HG02840 (cell line): ENCODE measurements around the gene EPB41L4A.
"Not testable (repeated sequence)": the region's sequence is repeated elsewhere in the genome, so short reads cannot be mapped to it uniquely, and the experiment has no call there.

Source experiments
- ATAC-seq: cut with Tn5 transposase; IDR thresholded peaks from one replicate; pipeline ENCODE4 v1.9.1; 2021; ENCODE audit warnings: mild to moderate bottlenecking, moderate library complexity, moderate number of reproducible peaks; ENCODE audit not compliant: unreplicated experiment, low FRiP score

EPB41L4A gene

GRCh38 chr5:112360740-112361139, 58.3 kb downstream of the EPB41L4A start:
- not testable (repeated sequence) for ATAC-seq

- no peak for ATAC-seq
Observed at GRCh38 chr5:112356178-112356956, 62.7 kb downstream of the EPB41L4A start.

- ATAC-seq = no peak
Observed at GRCh38 chr5:112355058-112355685, 63.9 kb downstream of the EPB41L4A start.

GRCh38 chr5:112353678-112354077, 65.4 kb downstream of the EPB41L4A start:
- ATAC-seq = no peak

- no peak for ATAC-seq
Observed at GRCh38 chr5:112351225-112351624, 67.9 kb downstream of the EPB41L4A start.

GRCh38 chr5:112350626-112351025, 68.5 kb downstream of the EPB41L4A start:
- no peak for ATAC-seq

- no peak for ATAC-seq
Observed at GRCh38 chr5:112349371-112349770, 69.7 kb downstream of the EPB41L4A start.

GRCh38 chr5:112348915-112349314, 70.2 kb downstream of the EPB41L4A start:
- ATAC-seq = no peak

GRCh38 chr5:112348387-112348786, 70.7 kb downstream of the EPB41L4A start:
- ATAC-seq = no peak

GRCh38 chr5:112346411-112347044, 72.5 kb downstream of the EPB41L4A start:
- no peak for ATAC-seq

- ATAC-seq = no peak
Observed at GRCh38 chr5:112344540-112344939, 74.5 kb downstream of the EPB41L4A start.

- no peak for ATAC-seq
Observed at GRCh38 chr5:112342389-112342788, 76.7 kb downstream of the EPB41L4A start.

- ATAC-seq = no peak
Observed at GRCh38 chr5:112339761-112340160, 79.3 kb downstream of the EPB41L4A start.

GRCh38 chr5:112338681-112339337, 80.3 kb downstream of the EPB41L4A start:
- ATAC-seq = no peak

- ATAC-seq = no peak
Observed at GRCh38 chr5:112333331-112333781, 85.7 kb downstream of the EPB41L4A start.

- ATAC-seq = no peak
Observed at GRCh38 chr5:112331892-112332291, 87.2 kb downstream of the EPB41L4A start.

- peak; percentile 87 for ATAC-seq
Observed at GRCh38 chr5:112329419-112330090, 89.5 kb downstream of the EPB41L4A start.

- no peak for ATAC-seq
Observed at GRCh38 chr5:112323166-112323565, 95.9 kb downstream of the EPB41L4A start.

- no peak for ATAC-seq
Observed at GRCh38 chr5:112320408-112320807, 98.7 kb downstream of the EPB41L4A start.

- no peak for ATAC-seq
Observed at GRCh38 chr5:112318346-112318745, 100.7 kb downstream of the EPB41L4A start.
